ENCODE results near the gene UBE2C.

DNA sequence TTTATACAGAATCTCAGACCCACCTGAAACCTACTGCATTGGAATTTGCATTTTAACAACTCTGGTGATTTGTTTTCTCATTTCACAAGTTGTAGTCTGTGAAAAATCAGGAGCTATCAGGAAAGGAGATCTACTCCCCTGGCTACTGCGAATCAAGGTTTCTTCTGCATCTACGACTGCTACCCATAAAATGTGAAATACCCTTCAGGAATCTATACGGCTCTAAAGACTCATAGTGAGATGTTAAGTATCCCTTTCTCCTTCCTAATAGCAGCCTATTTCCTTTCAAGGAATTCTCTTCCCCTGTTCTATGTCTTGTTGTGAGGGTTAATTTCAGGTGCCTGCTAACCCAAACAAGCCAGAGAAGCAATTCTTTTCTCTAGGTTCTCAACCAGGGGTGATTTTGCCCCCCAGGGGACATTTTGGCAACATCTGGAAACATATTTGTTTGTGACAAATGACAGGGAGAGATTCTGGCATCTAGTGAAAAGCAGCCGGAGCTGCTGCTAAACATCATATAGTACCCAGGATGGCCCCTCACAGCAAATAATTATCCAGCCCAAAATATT, 47.1 kb upstream of the UBE2C start:
- TF ChIP-seq, protein P1, sequence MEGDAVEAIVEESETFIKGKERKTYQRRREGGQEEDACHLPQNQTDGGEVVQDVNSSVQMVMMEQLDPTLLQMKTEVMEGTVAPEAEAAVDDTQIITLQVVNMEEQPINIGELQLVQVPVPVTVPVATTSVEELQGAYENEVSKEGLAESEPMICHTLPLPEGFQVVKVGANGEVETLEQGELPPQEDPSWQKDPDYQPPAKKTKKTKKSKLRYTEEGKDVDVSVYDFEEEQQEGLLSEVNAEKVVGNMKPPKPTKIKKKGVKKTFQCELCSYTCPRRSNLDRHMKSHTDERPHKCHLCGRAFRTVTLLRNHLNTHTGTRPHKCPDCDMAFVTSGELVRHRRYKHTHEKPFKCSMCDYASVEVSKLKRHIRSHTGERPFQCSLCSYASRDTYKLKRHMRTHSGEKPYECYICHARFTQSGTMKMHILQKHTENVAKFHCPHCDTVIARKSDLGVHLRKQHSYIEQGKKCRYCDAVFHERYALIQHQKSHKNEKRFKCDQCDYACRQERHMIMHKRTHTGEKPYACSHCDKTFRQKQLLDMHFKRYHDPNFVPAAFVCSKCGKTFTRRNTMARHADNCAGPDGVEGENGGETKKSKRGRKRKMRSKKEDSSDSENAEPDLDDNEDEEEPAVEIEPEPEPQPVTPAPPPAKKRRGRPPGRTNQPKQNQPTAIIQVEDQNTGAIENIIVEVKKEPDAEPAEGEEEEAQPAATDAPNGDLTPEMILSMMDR (IDR thresholded peaks at IDR 0.05): no peak
- no peak for TF ChIP-seq POLR2A (IDR thresholded peaks at IDR 0.05)

All from thyroid gland (tissue), 4 donors.